ENCODE measurements around the gene PDXDC1.

DNA sequence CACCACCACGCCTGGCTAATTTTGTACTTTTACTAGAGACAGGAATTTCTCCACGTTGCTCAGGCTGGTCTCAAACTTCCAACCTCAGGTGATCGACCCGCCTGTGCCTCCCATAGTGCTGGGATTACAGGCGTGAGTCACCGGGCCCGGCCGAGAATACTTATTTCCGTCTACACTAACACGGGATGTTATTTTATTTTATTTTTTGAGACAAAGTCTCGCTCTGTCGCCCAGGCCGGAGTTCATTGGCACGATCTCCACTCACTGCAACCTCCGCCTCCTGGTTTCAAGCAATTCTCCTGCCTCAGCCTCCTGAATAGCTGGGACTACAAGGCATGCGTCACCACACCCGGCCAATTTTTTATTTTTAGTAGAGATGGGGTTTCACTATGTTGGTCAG, 9.5 kb upstream of the PDXDC1 start:
- TF ChIP-seq, protein P1, sequence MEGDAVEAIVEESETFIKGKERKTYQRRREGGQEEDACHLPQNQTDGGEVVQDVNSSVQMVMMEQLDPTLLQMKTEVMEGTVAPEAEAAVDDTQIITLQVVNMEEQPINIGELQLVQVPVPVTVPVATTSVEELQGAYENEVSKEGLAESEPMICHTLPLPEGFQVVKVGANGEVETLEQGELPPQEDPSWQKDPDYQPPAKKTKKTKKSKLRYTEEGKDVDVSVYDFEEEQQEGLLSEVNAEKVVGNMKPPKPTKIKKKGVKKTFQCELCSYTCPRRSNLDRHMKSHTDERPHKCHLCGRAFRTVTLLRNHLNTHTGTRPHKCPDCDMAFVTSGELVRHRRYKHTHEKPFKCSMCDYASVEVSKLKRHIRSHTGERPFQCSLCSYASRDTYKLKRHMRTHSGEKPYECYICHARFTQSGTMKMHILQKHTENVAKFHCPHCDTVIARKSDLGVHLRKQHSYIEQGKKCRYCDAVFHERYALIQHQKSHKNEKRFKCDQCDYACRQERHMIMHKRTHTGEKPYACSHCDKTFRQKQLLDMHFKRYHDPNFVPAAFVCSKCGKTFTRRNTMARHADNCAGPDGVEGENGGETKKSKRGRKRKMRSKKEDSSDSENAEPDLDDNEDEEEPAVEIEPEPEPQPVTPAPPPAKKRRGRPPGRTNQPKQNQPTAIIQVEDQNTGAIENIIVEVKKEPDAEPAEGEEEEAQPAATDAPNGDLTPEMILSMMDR (IDR thresholded peaks at IDR 0.05), result no peak
- no peak for TF ChIP-seq POLR2A (IDR thresholded peaks at IDR 0.05)
